Loucy (cell line): ENCODE data around the gene PFDN1.

Experiments used
- H2AFZ ChIP-seq: fragments of 200-600 bp; sonication (generic); 2 replicates; pipeline ENCODE4 v1.6.0; 2016; ENCODE audit warnings: antibody characterized with exemption, mild to moderate bottlenecking, low read length, moderate library complexity
- H3F3A ChIP-seq: fragments of 200-600 bp; 2 replicates; pipeline ENCODE4 v1.6.0; 2016; ENCODE audit warnings: antibody characterized with exemption, low read depth, mild to moderate bottlenecking
- H3K27me3 ChIP-seq: fragments of 200-600 bp; sonication (generic); 2 replicates; pipeline ENCODE4 v1.6.1; 2014; ENCODE audit warnings: low read length, mild to moderate bottlenecking; ENCODE audit not compliant: insufficient read depth, poor library complexity, severe bottlenecking
- H3K36me3 ChIP-seq: fragments of 200-600 bp; sonication (generic); 2 replicates; pipeline ENCODE4 v1.6.1; 2016; ENCODE audit warnings: low read length; ENCODE audit not compliant: insufficient read depth
- H3K4me1 ChIP-seq: fragments of 200-600 bp; sonication (generic); 2 replicates; pipeline ENCODE4 v1.5.1; 2014; ENCODE audit warnings: low read length, mild to moderate bottlenecking; ENCODE audit not compliant: insufficient read depth, poor library complexity, severe bottlenecking
- H3K4me2 ChIP-seq: fragments of 200-600 bp; sonication (generic); 2 replicates; pipeline ENCODE4 v1.6.0; 2014; ENCODE audit warnings: antibody characterized with exemption, low read length, low read depth, mild to moderate bottlenecking; ENCODE audit not compliant: poor library complexity, severe bottlenecking
- H3K4me3 ChIP-seq: fragments of 200-600 bp; sonication (generic); 2 replicates; pipeline ENCODE4 v1.5.1; 2014; ENCODE audit warnings: low read length, mild to moderate bottlenecking, mixed read lengths; ENCODE audit not compliant: poor library complexity, severe bottlenecking
- H3K79me2 ChIP-seq: fragments of 200-600 bp; sonication (generic); 2 replicates; pipeline ENCODE4 v1.6.1; 2014; ENCODE audit warnings: low read length; ENCODE audit not compliant: insufficient read depth
- H3K9ac ChIP-seq: fragments of 200-600 bp; sonication (generic); 2 replicates; pipeline ENCODE4 v1.6.0; 2014; ENCODE audit warnings: mild to moderate bottlenecking, low read depth, low read length, moderate library complexity; ENCODE audit not compliant: poor library complexity, severe bottlenecking
- H3K9me2 ChIP-seq: fragments of 200-600 bp; sonication (generic); replicated peaks from 2 replicates; pipeline ENCODE4 v1.6.1; 2016; ENCODE audit warnings: low read depth, low read length, mixed read lengths
- H3K9me3 ChIP-seq: fragments of 200-600 bp; sonication (generic); 2 replicates; pipeline ENCODE4 v1.6.1; 2014; ENCODE audit warnings: mild to moderate bottlenecking, antibody characterized with exemption, low read length, low read depth; ENCODE audit not compliant: insufficient read depth
- H4K20me1 ChIP-seq: fragments of 200-600 bp; sonication (generic); 2 replicates; pipeline ENCODE4 v1.6.0; 2014; ENCODE audit warnings: antibody characterized with exemption, low read length, mild to moderate bottlenecking; ENCODE audit not compliant: insufficient read depth, poor library complexity, severe bottlenecking
- EZH2phosphoT487 ChIP-seq: fragments of 200-600 bp; IDR thresholded peaks from 2 replicates; pipeline ENCODE4 v1.6.1; 2018; ENCODE audit warnings: antibody characterized with exemption, mild to moderate bottlenecking, moderate library complexity, borderline replicate concordance
- TF ChIP-seq, protein P1 (sequence below): fragments of 200-600 bp; sonication (generic); conservative IDR thresholded peaks from 2 replicates; pipeline ENCODE4 v1.5.1; 2014; ENCODE audit warnings: mild to moderate bottlenecking, antibody characterized with exemption, low read length

PFDN1 gene

DNA sequence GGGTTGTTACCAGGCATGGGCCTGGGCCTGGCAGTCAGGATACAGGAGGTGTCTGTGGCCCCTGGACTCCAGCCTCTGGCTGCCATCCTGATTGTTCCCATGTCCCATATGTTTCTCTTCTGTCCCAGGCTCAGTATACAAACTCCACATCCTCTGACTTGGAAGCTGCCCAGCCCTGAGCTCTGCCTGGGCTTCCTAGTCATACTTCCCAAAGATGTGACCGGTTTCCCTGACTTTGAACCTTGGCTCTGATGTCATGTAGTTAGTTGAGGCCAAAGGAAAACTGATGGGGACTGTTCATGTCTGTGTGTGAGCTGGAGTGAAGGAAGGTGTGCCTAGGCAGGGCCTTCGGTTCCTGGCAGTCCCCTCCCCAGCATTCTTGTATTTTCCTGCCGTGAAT is 77.5 kb downstream of the PFDN1 start:
- TF ChIP-seq EZH2phosphoT487: no peak
- TF ChIP-seq, protein P1, sequence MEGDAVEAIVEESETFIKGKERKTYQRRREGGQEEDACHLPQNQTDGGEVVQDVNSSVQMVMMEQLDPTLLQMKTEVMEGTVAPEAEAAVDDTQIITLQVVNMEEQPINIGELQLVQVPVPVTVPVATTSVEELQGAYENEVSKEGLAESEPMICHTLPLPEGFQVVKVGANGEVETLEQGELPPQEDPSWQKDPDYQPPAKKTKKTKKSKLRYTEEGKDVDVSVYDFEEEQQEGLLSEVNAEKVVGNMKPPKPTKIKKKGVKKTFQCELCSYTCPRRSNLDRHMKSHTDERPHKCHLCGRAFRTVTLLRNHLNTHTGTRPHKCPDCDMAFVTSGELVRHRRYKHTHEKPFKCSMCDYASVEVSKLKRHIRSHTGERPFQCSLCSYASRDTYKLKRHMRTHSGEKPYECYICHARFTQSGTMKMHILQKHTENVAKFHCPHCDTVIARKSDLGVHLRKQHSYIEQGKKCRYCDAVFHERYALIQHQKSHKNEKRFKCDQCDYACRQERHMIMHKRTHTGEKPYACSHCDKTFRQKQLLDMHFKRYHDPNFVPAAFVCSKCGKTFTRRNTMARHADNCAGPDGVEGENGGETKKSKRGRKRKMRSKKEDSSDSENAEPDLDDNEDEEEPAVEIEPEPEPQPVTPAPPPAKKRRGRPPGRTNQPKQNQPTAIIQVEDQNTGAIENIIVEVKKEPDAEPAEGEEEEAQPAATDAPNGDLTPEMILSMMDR: no peak
- H3K79me2 ChIP-seq: no peaks in the 10 kb centered on the region
- H3K9ac ChIP-seq: no peak overlapping the region

DNA sequence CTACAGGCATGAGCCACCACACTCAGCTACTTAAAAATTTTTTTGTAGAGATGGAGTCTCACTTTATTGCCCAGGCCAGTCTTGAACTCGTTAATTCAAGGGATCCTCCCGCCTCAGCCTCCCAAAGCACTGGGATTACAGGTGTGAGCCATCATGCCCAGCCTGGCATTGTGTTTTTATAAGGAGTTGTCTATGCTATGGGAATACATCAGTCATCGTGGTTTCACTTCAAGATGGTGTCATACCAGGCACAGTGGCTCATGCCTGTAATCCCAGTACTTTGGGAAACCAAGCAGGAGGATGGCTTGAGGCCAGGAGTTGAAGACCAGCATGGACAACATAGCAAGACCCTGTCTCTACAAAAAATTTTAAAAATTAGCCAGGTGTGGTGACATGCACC is 78.2 kb downstream of the PFDN1 start:
- peaks cover 6% of the 10 kb centered on the region for H3K4me1 ChIP-seq

More for the DNA sequence above, 77.5 kb downstream of the PFDN1 start:
- H3K36me3 ChIP-seq: no peaks in the 10 kb centered on the region
- no peaks in the 10 kb centered on the region for H4K20me1 ChIP-seq
- H3K9me2 ChIP-seq: no peaks in the 10 kb centered on the region
- no peak overlapping the region for H3K4me2 ChIP-seq
- H3F3A ChIP-seq: no peaks in the 10 kb centered on the region
- no peaks in the 10 kb centered on the region for H3K27me3 ChIP-seq
- H2AFZ ChIP-seq: no peak overlapping the region
- peaks cover 2% of the 10 kb centered on the region for H3K4me1 ChIP-seq
- H3K4me3 ChIP-seq: no peak overlapping the region
- no peaks in the 10 kb centered on the region for H3K9me3 ChIP-seq

DNA sequence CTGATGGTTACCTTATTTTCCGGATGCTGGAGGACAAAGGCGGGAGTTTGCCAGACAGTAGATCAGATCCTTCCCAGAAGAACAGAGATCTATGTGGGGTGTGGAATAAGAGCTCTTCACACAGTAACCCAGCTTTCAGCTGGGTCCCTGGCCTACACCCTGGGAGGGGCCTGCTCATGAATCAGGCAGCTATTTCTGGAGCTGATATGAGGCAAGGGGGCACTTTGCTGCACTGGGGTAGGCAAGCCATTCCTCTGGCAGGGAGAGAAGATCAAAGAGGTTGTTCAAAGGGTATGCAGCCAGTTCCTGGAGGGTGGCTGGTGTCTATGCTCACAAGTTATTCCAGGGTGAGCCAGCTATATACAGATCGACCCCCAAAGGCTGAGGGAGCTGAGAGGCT is 79.3 kb downstream of the PFDN1 start:
- Histone ChIP-seq H3K79me2 (no peaks in the 10 kb centered on the region), H3K9me2 (no peaks in the 10 kb centered on the region), H3F3A (no peaks in the 10 kb centered on the region), H3K4me1 (peaks cover 6% of the 10 kb centered on the region), H3K36me3 (no peaks in the 10 kb centered on the region), H3K27me3 (no peaks in the 10 kb centered on the region), H3K4me3 (no peak overlapping the region), H2AFZ (no peak overlapping the region), H3K9ac (no peak overlapping the region), H3K4me2 (no peak overlapping the region), H4K20me1 (no peaks in the 10 kb centered on the region), H3K9me3 (no peaks in the 10 kb centered on the region)
- TF ChIP-seq EZH2phosphoT487: no peak
- TF ChIP-seq, protein P1: no peak

More for the DNA sequence above, 78.2 kb downstream of the PFDN1 start:
- H4K20me1 ChIP-seq: no peaks in the 10 kb centered on the region
- no peak overlapping the region for H2AFZ ChIP-seq
- no peaks in the 10 kb centered on the region for H3K9me2 ChIP-seq
- H3K27me3 ChIP-seq: no peaks in the 10 kb centered on the region
- no peak overlapping the region for H3K4me2 ChIP-seq
- no peaks in the 10 kb centered on the region for H3K36me3 ChIP-seq
- no peak for TF ChIP-seq EZH2phosphoT487
- TF ChIP-seq, protein P1: no peak
- no peaks in the 10 kb centered on the region for H3K79me2 ChIP-seq
- H3K9ac ChIP-seq: no peak overlapping the region
- no peaks in the 10 kb centered on the region for H3F3A ChIP-seq
- H3K4me3 ChIP-seq: no peak overlapping the region
- no peaks in the 10 kb centered on the region for H3K9me3 ChIP-seq
